Liver (tissue), 9 donors: ENCODE results near the gene RICTOR. TPM values are rescaled to one million over a fixed set of nuclear protein-coding genes. Genes with fewer than 3 reads are reported as not detected.

Experiments used
- DNase-seq: peaks from one replicate; pipeline ENCODE4 v3.0.0-alpha.2; 2017; ENCODE audit warnings: low spot score
- H3K27ac ChIP-seq, 2 donors: one replicate each; pipeline ENCODE4 v1.7.0; 2013; ENCODE audit warnings: inconsistent platforms in 2 of 2, low read length in 2 of 2, control low read depth in 1 of 2, low read depth in 1 of 2, mild to moderate bottlenecking in 1 of 2
- H3K27me3 ChIP-seq, 4 donors: one replicate each; pipeline versions ENCODE4 v1.6.1 to v1.7.0; 2013; ENCODE audit warnings: low read length in 3 of 4, inconsistent platforms in 1 of 4, mild to moderate bottlenecking in 1 of 4, moderate library complexity in 1 of 4; ENCODE audit not compliant: control insufficient read depth in 4 of 4, insufficient read depth in 4 of 4
- H3K36me3 ChIP-seq, 4 donors: one replicate each; pipeline versions ENCODE4 v1.6.1 to v1.7.0; 2013; ENCODE audit warnings: low read length in 3 of 4, mild to moderate bottlenecking in 3 of 4, low read depth in 1 of 4, moderate library complexity in 1 of 4; ENCODE audit not compliant: control insufficient read depth in 4 of 4, insufficient read depth in 3 of 4
- H3K4me1 ChIP-seq, 4 donors: one replicate each; pipeline versions ENCODE4 v1.6.1 to v1.7.0; 2013; ENCODE audit warnings: low read length in 3 of 4, mild to moderate bottlenecking in 3 of 4, moderate library complexity in 1 of 4; ENCODE audit not compliant: control insufficient read depth in 4 of 4, insufficient read depth in 4 of 4
- H3K4me3 ChIP-seq, 3 donors: one replicate each; pipeline versions ENCODE4 v1.6.1 to v1.7.0; 2013; ENCODE audit warnings: low read length in 3 of 3, control low read depth in 1 of 3, low read depth in 1 of 3, mild to moderate bottlenecking in 1 of 3
- H3K9ac ChIP-seq, 2 donors: one replicate each; pipeline ENCODE4 v1.7.0; 2013; ENCODE audit warnings: low read length in 2 of 2, mild to moderate bottlenecking in 2 of 2, moderate library complexity in 2 of 2, control low read depth in 1 of 2, low read depth in 1 of 2
- H3K9me3 ChIP-seq, 4 donors: one replicate each; pipeline versions ENCODE4 v1.6.1 to v1.7.0; 2013; ENCODE audit warnings: low read length in 3 of 4; ENCODE audit not compliant: control insufficient read depth in 4 of 4
- ATF3 ChIP-seq: IDR thresholded peaks from 2 replicates; pipeline ENCODE4 v1.6.1; 2016; ENCODE audit warnings: antibody characterized with exemption
- CTCF ChIP-seq: fragments of 150-350 bp; IDR thresholded peaks from 2 replicates; pipeline ENCODE4 v1.5.1; 2017; ENCODE audit warnings: improper control_type of control experiment, low read depth, low read length; ENCODE audit not compliant: missing input control
- EGR1 ChIP-seq, 2 donors: IDR thresholded peaks; 2 replicates each; pipeline ENCODE4 v1.6.1; 2016 to 2018; ENCODE audit warnings: antibody characterized with exemption in 2 of 2, low read depth in 2 of 2
- FOXA1 ChIP-seq: IDR thresholded peaks from 2 replicates; pipeline ENCODE4 v1.6.1; 2016; ENCODE audit warnings: antibody characterized with exemption
- FOXA2 ChIP-seq: IDR thresholded peaks from 2 replicates; pipeline ENCODE4 v1.6.1; 2016; ENCODE audit warnings: antibody characterized with exemption
- GABPA ChIP-seq, 2 donors: IDR thresholded peaks in 1 of 2; conservative IDR thresholded peaks in 1 of 2; 2 replicates each; pipeline ENCODE4 v1.6.1; 2016; ENCODE audit warnings: antibody characterized with exemption in 2 of 2, mild to moderate bottlenecking in 1 of 2, moderate library complexity in 1 of 2
- HNF4A ChIP-seq, 2 donors: conservative IDR thresholded peaks; 2 replicates each; pipeline ENCODE4 v1.6.1; 2016; ENCODE audit warnings: antibody characterized with exemption in 2 of 2, mild to moderate bottlenecking in 2 of 2
- HNF4G ChIP-seq: IDR thresholded peaks from 2 replicates; pipeline ENCODE4 v1.6.1; 2016; ENCODE audit warnings: antibody characterized with exemption
- JUND ChIP-seq, 2 donors: IDR thresholded peaks; 2 replicates each; pipeline ENCODE4 v1.6.1; 2016; ENCODE audit warnings: antibody characterized with exemption in 2 of 2
- MAX ChIP-seq: IDR thresholded peaks from 2 replicates; pipeline ENCODE4 v1.6.1; 2016; ENCODE audit warnings: antibody characterized with exemption
- NR2F2 ChIP-seq: IDR thresholded peaks from 2 replicates; pipeline ENCODE4 v1.6.1; 2016; ENCODE audit warnings: antibody characterized with exemption
- RAD21 ChIP-seq, 2 donors: IDR thresholded peaks; 2 replicates each; pipeline ENCODE4 v1.6.1; 2016; ENCODE audit warnings: antibody characterized with exemption in 2 of 2, mild to moderate bottlenecking in 2 of 2
- REST ChIP-seq: IDR thresholded peaks from 2 replicates; pipeline ENCODE4 v1.6.1; 2016; ENCODE audit warnings: antibody characterized with exemption, mild to moderate bottlenecking
- RXRA ChIP-seq, 2 donors: IDR thresholded peaks; 2 replicates each; pipeline ENCODE4 v1.6.1; 2017 to 2018; ENCODE audit warnings: antibody characterized with exemption in 2 of 2, mild to moderate bottlenecking in 1 of 2
- SP1 ChIP-seq: IDR thresholded peaks from 2 replicates; pipeline ENCODE4 v1.6.1; 2018; ENCODE audit warnings: antibody characterized with exemption, mild to moderate bottlenecking
- TAF1 ChIP-seq: conservative IDR thresholded peaks from 2 replicates; pipeline ENCODE4 v1.6.1; 2016; ENCODE audit warnings: antibody characterized with exemption, mild to moderate bottlenecking
- YY1 ChIP-seq: IDR thresholded peaks from 2 replicates; pipeline ENCODE4 v1.6.1; 2016; ENCODE audit warnings: antibody characterized with exemption, mild to moderate bottlenecking
- WGBS: extraction: QIAGEN DNeasy Blood & Tissue Kit; methylation state at CpG from one replicate; pipeline ENCODE4 v1.1.7; 2013; 5-methylcytosine and 5-hydroxymethylcytosine counted together
- polyA plus RNA-seq, 2 donors: library from polyadenylated mRNA; stranded (reverse) in 1 of 2; unstranded in 1 of 2; fragments of 200-250 nt in 1 of 2; fragments of >200 nt in 1 of 2; fragmentation: Nextera tagmentation in 1 of 2; extraction: Ambion mirVana in 1 of 2; gene quantifications; one replicate each; pipeline versions ENCODE4 v1.2.1 to v1.2.3, GENCODE V29; 2013 to 2015
- total RNA-seq, 2 donors: library from RNA; depleted of rRNA; stranded (reverse); fragments of >200 nt; gene quantifications; one replicate each; pipeline ENCODE4 v1.2.3, GENCODE V29; 2014
- donor health status: healthy.
- donor health status: healthy.
- donor health status: healthy.
- donor health status: healthy.
- donor health status: healthy.

Gene RICTOR
- total and polyA plus RNA-seq, 4 donors = 2.1 to 24.0 (median 15.0) TPM

- 75% methylated on average over 2 of the region's 2 CpGs for WGBS
- H3K27ac ChIP-seq = no peak overlapping the region
- no peak overlapping the region for H3K9ac ChIP-seq
- TF ChIP-seq FOXA2 (no peak), REST (no peak), CTCF (no peak), TAF1 (no peak), SP1 (no peak), HNF4G (no peak), ATF3 (no peak), YY1 (no peak), JUND (IDR thresholded peaks at IDR 0.05) (no peak), GABPA (IDR thresholded peaks at IDR 0.05 in 1 of 2, conservative IDR thresholded peaks at IDR 0.05 in 1 of 2) (no peak), FOXA1 (no peak), EGR1 (IDR thresholded peaks at IDR 0.05; ENCODE audit: low read depth in 2 of 2) (no peak), RAD21 (IDR thresholded peaks at IDR 0.05) (no peak), RXRA (IDR thresholded peaks at IDR 0.05) (no peak), MAX (no peak)
- H3K27me3 ChIP-seq = no peaks in the 10 kb centered on the region
- no peak for DNase-seq
- no peak overlapping the region for H3K4me3 ChIP-seq
- H3K9me3 ChIP-seq = no peaks in the 10 kb centered on the region
- H3K4me1 ChIP-seq = peaks cover 3 to 6% (median 4%) of the 10 kb centered on the region in 4 donors
- peaks cover 3 to 9% (median 5%) of the 10 kb centered on the region in 4 donors for H3K36me3 ChIP-seq
Observed at GRCh38 chr5:38927470-38927869, 146.7 kb downstream of the RICTOR start.

- no peak overlapping the region for H3K9ac ChIP-seq
- H3K27ac ChIP-seq = no peak overlapping the region
- H3K9me3 ChIP-seq = no peaks in the 10 kb centered on the region
- no peak for DNase-seq
- 92% methylated on average over 3 of the region's 3 CpGs for WGBS
- H3K27me3 ChIP-seq = no peaks in the 10 kb centered on the region
- TF ChIP-seq MAX (no peak), HNF4G (no peak), GABPA (IDR thresholded peaks at IDR 0.05 in 1 of 2, conservative IDR thresholded peaks at IDR 0.05 in 1 of 2) (no peak), JUND (IDR thresholded peaks at IDR 0.05) (no peak), NR2F2 (no peak), HNF4A (conservative IDR thresholded peaks at IDR 0.05) (no peak), RAD21 (IDR thresholded peaks at IDR 0.05) (no peak), YY1 (no peak)
- peaks cover under 1 to 7% (median 4%) of the 10 kb centered on the region in 4 donors for H3K36me3 ChIP-seq
- peaks cover 3 to 6% (median 4%) of the 10 kb centered on the region in 4 donors for H3K4me1 ChIP-seq
- no peak overlapping the region for H3K4me3 ChIP-seq
Observed at GRCh38 chr5:38926121-38926520, 148.1 kb downstream of the RICTOR start.
